ENCODE results near the gene EBF3.

Gene EBF3

GRCh38 chr10:129868449-129869035 lies 95.5 kb downstream of the EBF3 start:
- DNase-seq, result no peak

GRCh38 chr10:129867631-129868179 lies 96.4 kb downstream of the EBF3 start:
- no peak for DNase-seq

GRCh38 chr10:129866894-129867293 lies 97.2 kb downstream of the EBF3 start:
- no peak for DNase-seq

GRCh38 chr10:129865960-129866359 lies 98.1 kb downstream of the EBF3 start:
- no peak for DNase-seq

GRCh38 chr10:129865413-129865812 lies 98.7 kb downstream of the EBF3 start:
- no peak for DNase-seq

GRCh38 chr10:129864601-129865126 lies 99.4 kb downstream of the EBF3 start:
- DNase-seq, result no peak

GRCh38 chr10:129864082-129864481 lies 100.0 kb downstream of the EBF3 start:
- no peak for DNase-seq

GRCh38 chr10:129863201-129863663 lies 100.8 kb downstream of the EBF3 start:
- DNase-seq, result no peak

GRCh38 chr10:129861776-129862531 lies 102.1 kb downstream of the EBF3 start:
- no peak for DNase-seq

- DNase-seq, result no peak
These were observed 103.7 kb downstream of the EBF3 start for GRCh38 chr10:129860396-129860795.

GRCh38 chr10:129859536-129859935 lies 104.5 kb downstream of the EBF3 start:
- DNase-seq, result no peak

GRCh38 chr10:129857242-129857960 lies 106.7 kb downstream of the EBF3 start:
- DNase-seq, result no peak

- no peak for DNase-seq
These were observed 108.1 kb downstream of the EBF3 start for GRCh38 chr10:129855836-129856563.

GRCh38 chr10:129854796-129855705 lies 109.0 kb downstream of the EBF3 start:
- no peak for DNase-seq

- no peak for DNase-seq
These were observed 109.9 kb downstream of the EBF3 start for GRCh38 chr10:129854158-129854557.

GRCh38 chr10:129853562-129853903 lies 110.5 kb downstream of the EBF3 start:
- no peak for DNase-seq

GRCh38 chr10:129852829-129853561 lies 111.1 kb downstream of the EBF3 start:
- no peak for DNase-seq

- no peak for DNase-seq
These were observed 112.0 kb downstream of the EBF3 start for GRCh38 chr10:129851941-129852640.

- DNase-seq, result no peak
These were observed 113.3 kb downstream of the EBF3 start for GRCh38 chr10:129850790-129851189.

- no peak for DNase-seq
These were observed 113.8 kb downstream of the EBF3 start for GRCh38 chr10:129850316-129850715.
